Skeletal muscle tissue (tissue), 4 donors: ENCODE results near the gene ODAD3. TPM values are rescaled to one million over a fixed set of nuclear protein-coding genes. Genes with fewer than 3 reads are reported as not detected.
A peak's percentile ranks its signal among the peaks of the same experiment; 100 is the strongest.

ENCODE experiments used
- H3K27ac ChIP-seq: one replicate; pipeline ENCODE4 v1.7.0; 2013; ENCODE audit warnings: mild to moderate bottlenecking, low read depth, low read length, inconsistent platforms
- H3K27me3 ChIP-seq, 3 donors: one replicate each; pipeline ENCODE4 v1.7.0; 2013; ENCODE audit warnings: low read length in 3 of 3; ENCODE audit not compliant: control insufficient read depth in 3 of 3, insufficient read depth in 3 of 3
- H3K36me3 ChIP-seq, 3 donors: one replicate each; pipeline ENCODE4 v1.7.0; 2013; ENCODE audit warnings: low read length in 3 of 3; ENCODE audit not compliant: control insufficient read depth in 3 of 3, insufficient read depth in 3 of 3
- H3K4me1 ChIP-seq, 3 donors: one replicate each; pipeline ENCODE4 v1.7.0; 2013; ENCODE audit warnings: low read length in 3 of 3, mild to moderate bottlenecking in 3 of 3; ENCODE audit not compliant: control insufficient read depth in 3 of 3, insufficient read depth in 3 of 3
- H3K4me3 ChIP-seq, 3 donors: one replicate each; pipeline ENCODE4 v1.7.0; 2013; ENCODE audit warnings: low read length in 3 of 3
- H3K9ac ChIP-seq, 3 donors: one replicate each; pipeline ENCODE4 v1.7.0; 2013; ENCODE audit warnings: low read length in 3 of 3, mild to moderate bottlenecking in 3 of 3, moderate library complexity in 2 of 3, low read depth in 1 of 3
- H3K9me3 ChIP-seq, 3 donors: one replicate each; pipeline ENCODE4 v1.7.0; 2013; ENCODE audit warnings: low read length in 3 of 3; ENCODE audit not compliant: control insufficient read depth in 3 of 3
- total RNA-seq: library from RNA; depleted of rRNA; stranded (reverse); fragments of >200 nt; gene quantifications from one replicate; pipeline ENCODE4 v1.2.3, GENCODE V29; 2014
- donor health status: Osteomylitis.

ODAD3 gene
- not detected for total RNA-seq

- H3K9ac ChIP-seq, result peak within 1 kb of the TSS; percentile 72 to 91 (median 91)
- peaks cover 16 to 21% (median 17%) of the 10 kb centered on the region in 3 donors for H3K4me1 ChIP-seq
- H3K9me3 ChIP-seq, result no peaks in the 10 kb centered on the region
- H3K4me3 ChIP-seq, result peak within 1 kb of the TSS; percentile 97 to 99 (median 99)
- peaks cover 0 to 6% (median 0%) of the 10 kb centered on the region in 3 donors for H3K27me3 ChIP-seq
- peaks cover 16 to 23% (median 20%) of the 10 kb centered on the region in 3 donors for H3K36me3 ChIP-seq
- H3K27ac ChIP-seq, result peak within 1 kb of the TSS; percentile 70
Observed at GRCh38 chr19:11435057-11435832, at the start of gene ODAD3, which contains the start of gene PRKCSH. TSS of gene ODAD3 (minus strand) at chr19:11435121. CDS start at chr19:11435016, 105 bp downstream. TSS of gene PRKCSH (plus strand) at chr19:11435635. CDS start at chr19:11436118, 483 bp downstream.

GRCh38 chr19:11483366-11484111 lies 48.6 kb upstream of the ODAD3 start:
- peaks cover 4 to 6% (median 5%) of the 10 kb centered on the region in 3 donors for H3K36me3 ChIP-seq
- H3K27me3 ChIP-seq, result peaks cover 39 to 48% (median 40%) of the 10 kb centered on the region in 3 donors

GRCh38 chr19:11482384-11483050 lies 47.6 kb upstream of the ODAD3 start:
- no peak overlapping the region for H3K27ac ChIP-seq
- H3K27me3 ChIP-seq, result peaks cover 46 to 50% (median 49%) of the 10 kb centered on the region in 3 donors
- no peak overlapping the region for H3K9ac ChIP-seq
- H3K9me3 ChIP-seq, result no peaks in the 10 kb centered on the region
- peaks cover 4 to 6% (median 5%) of the 10 kb centered on the region in 3 donors for H3K36me3 ChIP-seq
- H3K4me1 ChIP-seq, result peaks cover 9 to 10% (median 10%) of the 10 kb centered on the region in 3 donors
- peak overlapping the region in 1 of 3 donors; percentile 13 for H3K4me3 ChIP-seq

More at GRCh38 chr19:11483366-11484111, 48.6 kb upstream of the ODAD3 start:
- H3K9ac ChIP-seq, result no peak overlapping the region
- no peak overlapping the region for H3K4me3 ChIP-seq
- no peak overlapping the region for H3K27ac ChIP-seq
- H3K4me1 ChIP-seq, result peaks cover 9 to 10% (median 10%) of the 10 kb centered on the region in 3 donors
- no peaks in the 10 kb centered on the region for H3K9me3 ChIP-seq

GRCh38 chr19:11481534-11482383 lies 46.8 kb upstream of the ODAD3 start:
- H3K27me3 ChIP-seq, result peaks cover 46 to 50% (median 49%) of the 10 kb centered on the region in 3 donors
- peaks cover 9 to 10% (median 10%) of the 10 kb centered on the region in 3 donors for H3K4me1 ChIP-seq
- H3K9me3 ChIP-seq, result no peaks in the 10 kb centered on the region
- H3K36me3 ChIP-seq, result peaks cover 0 to 5% (median 4%) of the 10 kb centered on the region in 3 donors
- H3K4me3 ChIP-seq, result peak overlapping the region in 1 of 3 donors; percentile 13
- no peak overlapping the region for H3K9ac ChIP-seq
- no peak overlapping the region for H3K27ac ChIP-seq

- Histone ChIP-seq H3K36me3 (peaks cover 0 to 5% (median 4%) of the 10 kb centered on the region in 3 donors), H3K27ac (no peak within 1 kb of the TSS), H3K4me1 (peaks cover 9 to 10% (median 10%) of the 10 kb centered on the region in 3 donors), H3K9ac (no peak within 1 kb of the TSS), H3K9me3 (no peaks in the 10 kb centered on the region), H3K27me3 (peaks cover 46 to 50% (median 49%) of the 10 kb centered on the region in 3 donors), H3K4me3 (no peak within 1 kb of the TSS)
Observed at GRCh38 chr19:11480715-11481533, 46.0 kb upstream of the ODAD3 start, which contains the start of gene ELAVL3. TSS of gene ELAVL3 (minus strand) at chr19:11481046. CDS start at chr19:11480608, 438 bp downstream.

GRCh38 chr19:11479898-11480714 lies 45.2 kb upstream of the ODAD3 start:
- H3K4me3 ChIP-seq, result no peak overlapping the region
- H3K27ac ChIP-seq, result no peak overlapping the region
- H3K4me1 ChIP-seq, result peaks cover 9 to 10% (median 10%) of the 10 kb centered on the region in 3 donors
- H3K9me3 ChIP-seq, result no peaks in the 10 kb centered on the region
- H3K27me3 ChIP-seq, result peaks cover 46 to 50% (median 49%) of the 10 kb centered on the region in 3 donors
- H3K36me3 ChIP-seq, result peaks cover 0 to 5% (median 4%) of the 10 kb centered on the region in 3 donors
- no peak overlapping the region for H3K9ac ChIP-seq

GRCh38 chr19:11479090-11479897 lies 44.4 kb upstream of the ODAD3 start:
- Histone ChIP-seq H3K9ac (no peak overlapping the region), H3K4me3 (no peak overlapping the region), H3K4me1 (peaks cover 9 to 10% (median 10%) of the 10 kb centered on the region in 3 donors), H3K36me3 (peaks cover 0 to 4% (median 4%) of the 10 kb centered on the region in 3 donors), H3K27ac (no peak overlapping the region), H3K9me3 (no peaks in the 10 kb centered on the region), H3K27me3 (peaks cover 46 to 50% (median 48%) of the 10 kb centered on the region in 3 donors)
